ENCODE results near the gene EWSR1. TPM values are rescaled to one million over a fixed set of nuclear protein-coding genes. Genes with fewer than 3 reads are reported as not detected.
A peak's percentile ranks its signal among the peaks of the same experiment; 100 is the strongest.
"Not testable (repeated sequence)": the region's sequence is repeated elsewhere in the genome, so short reads cannot be mapped to it uniquely, and the experiment has no call there.

The EWSR1 gene
- total RNA-seq, 1 donor = 139 TPM

DNA sequence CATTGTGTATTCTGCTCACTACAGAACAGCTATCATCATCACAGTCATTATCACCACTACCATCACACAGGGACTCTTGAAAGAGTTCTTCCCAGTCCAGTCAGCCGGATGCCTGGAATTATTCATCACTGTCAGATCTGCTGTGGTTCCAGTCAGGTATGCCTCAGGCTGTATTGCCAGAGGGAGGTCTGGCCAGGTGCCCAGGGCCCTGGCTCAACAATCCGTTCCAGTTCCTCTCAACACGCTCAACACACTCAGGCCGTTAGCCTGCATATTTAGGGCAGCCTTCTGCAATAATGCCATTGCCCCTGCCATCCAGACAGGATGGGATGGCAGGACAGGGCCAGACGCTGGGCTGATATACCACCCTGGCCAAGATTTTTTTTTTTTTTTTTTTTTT is 76.1 kb downstream of the EWSR1 start:
- Histone ChIP-seq H3K4me2 (ENCODE audit: insufficient read depth, low read length) (no peak overlapping the region), H3K27ac (ENCODE audit: low read depth, low read length) (peak overlapping the region; percentile 21), H3K9me3 (ENCODE audit: low read depth, low read length) (no peaks in the 10 kb centered on the region), H3K79me2 (ENCODE audit: insufficient read depth, low read length) (no peaks in the 10 kb centered on the region), H3K4me1 (ENCODE audit: insufficient read depth, low read length) (peaks cover 3% of the 10 kb centered on the region), H3K27me3 (ENCODE audit: insufficient read depth, low read length) (no peaks in the 10 kb centered on the region), H4K20me1 (ENCODE audit: insufficient read depth, low read length) (peaks cover 10% of the 10 kb centered on the region), H3K4me3 (ENCODE audit: insufficient read depth, low read length) (no peak overlapping the region), H2AFZ (ENCODE audit: low read length) (no peak overlapping the region), H3K36me3 (ENCODE audit: insufficient read depth, low read length) (peaks cover 51% of the 10 kb centered on the region)
- DNase-seq (ENCODE audit: insufficient read length, low spot score, missing footprints) = peak; percentile 95
- TF ChIP-seq, protein P1, sequence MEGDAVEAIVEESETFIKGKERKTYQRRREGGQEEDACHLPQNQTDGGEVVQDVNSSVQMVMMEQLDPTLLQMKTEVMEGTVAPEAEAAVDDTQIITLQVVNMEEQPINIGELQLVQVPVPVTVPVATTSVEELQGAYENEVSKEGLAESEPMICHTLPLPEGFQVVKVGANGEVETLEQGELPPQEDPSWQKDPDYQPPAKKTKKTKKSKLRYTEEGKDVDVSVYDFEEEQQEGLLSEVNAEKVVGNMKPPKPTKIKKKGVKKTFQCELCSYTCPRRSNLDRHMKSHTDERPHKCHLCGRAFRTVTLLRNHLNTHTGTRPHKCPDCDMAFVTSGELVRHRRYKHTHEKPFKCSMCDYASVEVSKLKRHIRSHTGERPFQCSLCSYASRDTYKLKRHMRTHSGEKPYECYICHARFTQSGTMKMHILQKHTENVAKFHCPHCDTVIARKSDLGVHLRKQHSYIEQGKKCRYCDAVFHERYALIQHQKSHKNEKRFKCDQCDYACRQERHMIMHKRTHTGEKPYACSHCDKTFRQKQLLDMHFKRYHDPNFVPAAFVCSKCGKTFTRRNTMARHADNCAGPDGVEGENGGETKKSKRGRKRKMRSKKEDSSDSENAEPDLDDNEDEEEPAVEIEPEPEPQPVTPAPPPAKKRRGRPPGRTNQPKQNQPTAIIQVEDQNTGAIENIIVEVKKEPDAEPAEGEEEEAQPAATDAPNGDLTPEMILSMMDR (IDR thresholded peaks at IDR 0.05; ENCODE audit: extremely low read depth, low read depth, low read length) = no peak

DNA sequence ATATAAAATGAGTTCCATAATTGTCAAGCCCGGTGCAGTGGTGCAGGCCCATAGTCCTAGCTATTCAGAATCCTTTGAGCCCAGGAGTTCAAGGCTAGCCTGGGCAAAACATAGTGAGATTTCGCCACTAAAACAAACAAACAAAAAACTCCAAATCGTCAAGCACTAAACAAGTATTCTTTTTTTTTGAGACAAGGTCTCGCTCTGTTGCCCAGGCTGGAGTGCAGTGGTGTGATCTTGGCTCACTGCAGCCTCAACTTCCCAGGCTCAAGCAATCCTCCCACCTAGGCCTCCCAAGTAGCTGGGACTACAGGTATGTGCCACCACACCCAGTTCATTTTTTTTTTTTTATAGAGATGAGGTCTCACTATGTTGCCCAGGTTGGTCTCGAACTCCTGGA is 76.8 kb downstream of the EWSR1 start:
- Histone ChIP-seq H4K20me1 (ENCODE audit: insufficient read depth, low read length) (peaks cover 10% of the 10 kb centered on the region), H3K36me3 (ENCODE audit: insufficient read depth, low read length) (peaks cover 53% of the 10 kb centered on the region)
- H3K27ac ChIP-seq (ENCODE audit: low read depth, low read length); DNase-seq (ENCODE audit: insufficient read length, low spot score, missing footprints); H2AFZ ChIP-seq (ENCODE audit: low read length); H3K4me3 ChIP-seq (ENCODE audit: insufficient read depth, low read length); H3K4me1 ChIP-seq (ENCODE audit: insufficient read depth, low read length); H3K9me3 ChIP-seq (ENCODE audit: low read depth, low read length); H3K79me2 ChIP-seq (ENCODE audit: insufficient read depth, low read length); H3K4me2 ChIP-seq (ENCODE audit: insufficient read depth, low read length); H3K27me3 ChIP-seq (ENCODE audit: insufficient read depth, low read length): not testable (repeated sequence)

DNA sequence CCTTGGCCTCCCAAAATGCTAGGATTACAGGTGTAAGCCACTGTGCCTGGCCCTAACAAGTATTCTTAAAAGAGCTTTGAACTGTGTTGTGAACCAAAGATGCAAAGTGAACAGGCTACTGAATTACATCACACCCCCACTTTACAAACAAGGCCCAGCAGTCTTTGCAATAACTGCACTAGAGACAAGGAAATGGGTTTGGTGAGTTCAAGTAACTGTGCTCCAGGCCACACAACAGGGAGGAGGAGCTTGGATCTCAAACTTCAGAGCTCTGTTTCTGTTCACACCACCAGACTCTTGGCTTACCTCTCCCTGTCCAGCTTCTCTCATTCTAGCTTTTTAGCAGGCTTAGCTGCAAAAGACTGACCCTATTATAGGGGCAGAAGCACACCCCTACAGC is 77.9 kb downstream of the EWSR1 start:
- H3K9me3 ChIP-seq (ENCODE audit: low read depth, low read length) = no peaks in the 10 kb centered on the region
- H3K4me3 ChIP-seq (ENCODE audit: insufficient read depth, low read length) = no peak overlapping the region
- peaks cover 3% of the 10 kb centered on the region for H3K4me1 ChIP-seq (ENCODE audit: insufficient read depth, low read length)
- no peak overlapping the region for H3K27ac ChIP-seq (ENCODE audit: low read depth, low read length)
- H3K36me3 ChIP-seq (ENCODE audit: insufficient read depth, low read length) = peaks cover 53% of the 10 kb centered on the region
- TF ChIP-seq, protein P1 (IDR thresholded peaks at IDR 0.05; ENCODE audit: extremely low read depth, low read depth, low read length) = no peak
- H2AFZ ChIP-seq (ENCODE audit: low read length) = no peak overlapping the region
- peaks cover 6% of the 10 kb centered on the region for H4K20me1 ChIP-seq (ENCODE audit: insufficient read depth, low read length)
- no peaks in the 10 kb centered on the region for H3K27me3 ChIP-seq (ENCODE audit: insufficient read depth, low read length)
- H3K79me2 ChIP-seq (ENCODE audit: insufficient read depth, low read length) = no peaks in the 10 kb centered on the region
- H3K4me2 ChIP-seq (ENCODE audit: insufficient read depth, low read length) = no peak overlapping the region
- peak; percentile 48 for DNase-seq (ENCODE audit: insufficient read length, low spot score, missing footprints)

DNA sequence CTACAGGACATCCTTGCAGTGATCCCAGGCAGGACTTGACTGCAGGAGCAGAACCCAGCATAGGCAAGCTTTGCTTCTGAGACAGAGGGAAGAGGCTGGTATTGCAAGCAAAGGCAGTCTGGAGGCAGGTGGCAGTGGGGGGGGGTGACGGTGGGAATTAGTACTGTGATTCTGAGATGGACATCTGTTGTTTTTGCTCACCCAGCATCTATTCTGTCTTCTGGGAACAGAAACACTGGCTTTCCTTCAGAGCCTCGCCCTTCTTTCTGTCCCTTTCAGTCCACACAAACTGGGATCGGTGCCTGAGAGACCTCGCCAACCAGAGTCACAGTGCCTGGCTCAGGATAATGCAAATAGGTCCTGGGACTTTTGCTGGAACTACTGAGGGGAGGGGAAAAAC is 78.6 kb downstream of the EWSR1 start:
- H2AFZ ChIP-seq (ENCODE audit: low read length) = no peak overlapping the region
- peaks cover 3% of the 10 kb centered on the region for H3K4me1 ChIP-seq (ENCODE audit: insufficient read depth, low read length)
- peak; percentile 35 for DNase-seq (ENCODE audit: insufficient read length, low spot score, missing footprints)
- no peaks in the 10 kb centered on the region for H3K27me3 ChIP-seq (ENCODE audit: insufficient read depth, low read length)
- no peak overlapping the region for H3K27ac ChIP-seq (ENCODE audit: low read depth, low read length)
- H3K9me3 ChIP-seq (ENCODE audit: low read depth, low read length) = no peaks in the 10 kb centered on the region
- H4K20me1 ChIP-seq (ENCODE audit: insufficient read depth, low read length) = peaks cover 6% of the 10 kb centered on the region
- no peaks in the 10 kb centered on the region for H3K79me2 ChIP-seq (ENCODE audit: insufficient read depth, low read length)
- peaks cover 53% of the 10 kb centered on the region for H3K36me3 ChIP-seq (ENCODE audit: insufficient read depth, low read length)
- TF ChIP-seq, protein P1 (IDR thresholded peaks at IDR 0.05; ENCODE audit: extremely low read depth, low read depth, low read length) = no peak
- H3K4me3 ChIP-seq (ENCODE audit: insufficient read depth, low read length) = no peak overlapping the region
- H3K4me2 ChIP-seq (ENCODE audit: insufficient read depth, low read length) = no peak overlapping the region
